Natural killer cell (primary cell): ENCODE data around the gene RBM44. TPM values are rescaled to one million over a fixed set of nuclear protein-coding genes. Genes with fewer than 3 reads are reported as not detected.
"Not testable (repeated sequence)": the region's sequence is repeated elsewhere in the genome, so short reads cannot be mapped to it uniquely, and the experiment has no call there.

Experiments used
- ATAC-seq, 3 donors: fragments of 150-1000 bp in 2 of 3; fragments of 200-7000 bp in 1 of 3; cut with Tn5 transposase; 1 replicate in 1 of 3; 2 replicates in 2 of 3; pipeline ENCODE4 v1.10.0; 2021; ENCODE audit warnings: mild to moderate bottlenecking in 2 of 3, moderate library complexity in 2 of 3
- DNase-seq, 2 donors: peaks; one replicate each; pipeline versions ENCODE4 v3.0.0 to v3.0.0-alpha.2; 2013 to 2021; ENCODE audit warnings: mixed read lengths in 1 of 2
- H3K27ac ChIP-seq: one replicate; pipeline ENCODE4 v1.5.1; 2013; ENCODE audit warnings: mild to moderate bottlenecking, low read length
- H3K27me3 ChIP-seq: one replicate; pipeline ENCODE4 v1.6.1; 2013; ENCODE audit warnings: low read length; ENCODE audit not compliant: control insufficient read depth, insufficient read depth
- H3K36me3 ChIP-seq: one replicate; pipeline ENCODE4 v1.6.1; 2013; ENCODE audit warnings: low read length; ENCODE audit not compliant: control insufficient read depth, insufficient read depth
- H3K4me1 ChIP-seq: one replicate; pipeline ENCODE4 v1.6.1; 2013; ENCODE audit warnings: low read length; ENCODE audit not compliant: control insufficient read depth, insufficient read depth
- H3K4me3 ChIP-seq: one replicate; pipeline ENCODE4 v1.5.1; 2013; ENCODE audit warnings: low read length
- H3K9me3 ChIP-seq: one replicate; pipeline ENCODE4 v1.6.1; 2013; ENCODE audit warnings: low read length; ENCODE audit not compliant: control insufficient read depth, insufficient read depth
- H3K27ac Mint-ChIP-seq, 2 donors: one replicate each; pipeline ENCODE4 v1.8.0; 2022; ENCODE audit warnings: mild to moderate bottlenecking in 2 of 2, mixed read lengths in 2 of 2, moderate library complexity in 1 of 2
- H3K27me3 Mint-ChIP-seq, 2 donors: one replicate each; pipeline ENCODE4 v1.8.0; 2022; ENCODE audit warnings: low read depth in 2 of 2, mixed read lengths in 2 of 2
- H3K36me3 Mint-ChIP-seq: one replicate; pipeline ENCODE4 v1.8.0; 2022; ENCODE audit warnings: mixed read lengths
- H3K4me1 Mint-ChIP-seq, 2 donors: one replicate each; pipeline ENCODE4 v1.8.0; 2022; ENCODE audit warnings: mixed read lengths in 2 of 2
- H3K4me3 Mint-ChIP-seq: one replicate; pipeline ENCODE4 v1.8.0; 2022; ENCODE audit warnings: mild to moderate bottlenecking, moderate library complexity, mixed read lengths
- H3K9me3 Mint-ChIP-seq, 2 donors: one replicate each; pipeline ENCODE4 v1.8.0; 2022; ENCODE audit warnings: mixed read lengths in 2 of 2
- CTCF ChIP-seq: fragments of 200-600 bp; IDR thresholded peaks from one replicate; pipeline ENCODE4 v1.8.0; 2022; ENCODE audit warnings: antibody characterized with exemption
- WGBS: methylation state at CpG from one replicate; pipeline ENCODE4 v1.1.7; 2013; ENCODE audit warnings: missing lambda C conversion rate; ENCODE audit not compliant: insufficient coverage; 5-methylcytosine and 5-hydroxymethylcytosine counted together
- intact Hi-C: fragments of 100-400 bp; cut with micrococcal nuclease; formaldehyde crosslinking; loops from one replicate; pipeline ENCODE4 v1.14.2; 2022
- total RNA-seq, 4 donors: library from RNA; stranded (reverse); fragments of 120-200 nt in 1 of 4; gene quantifications; one replicate each; pipeline versions ENCODE4 v1.2.3 to v1.2.4, GENCODE V29; 2013 to 2022

The RBM44 gene, protein sequence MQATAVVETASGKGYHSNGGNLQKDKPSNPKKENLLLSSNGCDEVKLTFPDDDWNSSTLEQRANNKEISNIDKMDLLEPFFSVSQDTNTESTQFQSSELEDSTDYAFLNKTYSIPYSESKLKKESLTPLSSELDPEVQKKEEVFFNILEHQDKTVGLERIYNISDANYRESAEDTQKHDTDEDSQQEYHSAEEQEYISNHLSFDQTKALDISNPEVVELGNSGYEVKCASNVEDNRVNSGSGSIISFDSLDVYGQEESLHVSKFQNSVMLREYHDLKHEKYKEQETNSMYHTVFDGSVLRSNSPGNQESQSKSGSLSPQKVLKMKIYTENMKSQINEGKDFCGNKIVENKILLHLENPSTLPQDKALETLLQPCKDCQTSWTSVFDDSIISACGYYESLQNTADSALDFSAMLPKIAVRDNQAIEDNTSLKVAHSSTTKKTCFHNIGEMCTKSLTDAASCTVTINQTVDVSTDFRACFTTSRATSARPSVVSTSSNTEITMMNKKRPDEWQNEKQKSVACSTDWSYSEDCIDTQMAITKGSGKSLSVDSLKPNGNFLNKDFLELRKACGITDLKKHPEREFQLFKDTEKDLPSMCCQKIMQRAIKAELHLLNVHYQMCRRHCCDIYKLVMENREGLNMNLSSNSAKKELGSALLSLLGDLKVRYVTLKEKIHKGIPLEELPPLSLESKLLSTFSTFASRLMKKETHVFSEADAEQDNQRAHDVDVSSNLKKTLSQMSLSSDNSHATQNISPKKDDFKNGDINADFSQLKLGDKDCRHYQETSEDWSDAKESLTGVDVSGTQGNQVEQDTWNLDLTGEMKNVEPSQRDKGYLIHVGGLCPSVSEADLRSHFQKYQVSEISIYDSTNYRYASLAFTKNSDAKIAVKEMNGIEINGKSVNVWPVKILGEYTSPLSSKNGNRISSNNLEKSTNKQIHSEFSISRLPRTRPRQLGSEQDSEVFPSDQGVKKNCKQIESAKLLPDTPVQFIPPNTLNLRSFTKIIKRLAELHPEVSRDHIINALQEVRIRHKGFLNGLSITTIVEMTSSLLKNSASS
- total RNA-seq: 1 to 10 TPM; 1.8 to 5.0 (median 2.9) TPM
- 2.9 TPM for total RNA-seq (2013)

DNA sequence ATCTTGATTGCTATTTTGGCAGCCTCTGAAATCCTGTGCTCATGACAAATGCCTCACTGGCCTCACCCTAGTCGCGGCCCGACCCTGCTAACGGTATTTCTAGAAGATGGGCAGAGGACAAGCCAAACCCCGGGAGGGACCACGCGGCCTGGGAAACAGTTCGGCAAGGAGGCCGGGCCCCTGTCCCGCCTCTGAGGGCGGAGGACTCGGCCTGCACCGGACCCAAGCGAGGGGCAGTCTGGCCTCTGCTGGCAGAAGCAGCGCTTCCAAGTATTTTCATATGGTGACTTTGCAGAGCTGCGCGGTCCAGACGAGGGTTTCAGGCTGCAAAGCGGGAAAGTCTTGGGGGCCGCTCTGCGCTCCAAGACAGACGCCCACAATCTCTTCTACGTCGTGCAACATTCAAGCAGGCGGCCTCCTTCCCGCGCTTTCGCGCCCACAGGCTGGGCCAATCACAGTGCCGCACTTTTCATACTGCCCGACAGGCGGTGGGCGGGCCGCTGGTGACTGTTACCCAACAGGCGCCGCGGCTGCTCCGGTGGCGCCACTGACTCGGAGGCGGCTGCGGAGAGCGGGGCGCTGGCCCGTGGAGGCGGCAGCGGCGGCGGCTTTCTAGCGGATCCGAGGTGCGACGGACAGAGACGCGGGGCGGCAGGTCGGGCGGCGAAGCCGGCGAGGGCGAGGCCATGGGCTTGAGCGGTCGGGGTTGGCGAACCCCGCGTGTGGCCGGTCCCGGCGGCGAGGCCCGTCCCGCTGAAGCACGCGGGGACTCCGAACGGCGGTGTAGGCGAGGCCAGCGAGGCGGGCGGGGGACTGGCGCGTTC is at the start of gene RBM44:
RBM44 (plus strand) TSS at position 544 of the 824 bp plus-strand sequence. CDS start 14,831 bp downstream, outside the sequence.
- Mint-ChIP-seq H3K27ac (no peak within 1 kb of the TSS), H3K36me3 (no peaks in the 10 kb centered on the region), H3K27me3 (no peaks in the 10 kb centered on the region), H3K4me3 (no peak within 1 kb of the TSS), H3K9me3 (no peaks in the 10 kb centered on the region), H3K4me1 (no peaks in the 10 kb centered on the region)
- Histone ChIP-seq H3K27me3 (no peaks in the 10 kb centered on the region), H3K27ac (no peak within 1 kb of the TSS), H3K9me3 (no peaks in the 10 kb centered on the region), H3K4me3 (no peak within 1 kb of the TSS), H3K36me3 (no peaks in the 10 kb centered on the region), H3K4me1 (no peaks in the 10 kb centered on the region)
- intact Hi-C loops: no loop called here
- DNase-seq: no peak
- ATAC-seq: no peak
- no peak for TF ChIP-seq CTCF
- 92% methylated on average over 84 of the region's 84 CpGs for WGBS

DNA sequence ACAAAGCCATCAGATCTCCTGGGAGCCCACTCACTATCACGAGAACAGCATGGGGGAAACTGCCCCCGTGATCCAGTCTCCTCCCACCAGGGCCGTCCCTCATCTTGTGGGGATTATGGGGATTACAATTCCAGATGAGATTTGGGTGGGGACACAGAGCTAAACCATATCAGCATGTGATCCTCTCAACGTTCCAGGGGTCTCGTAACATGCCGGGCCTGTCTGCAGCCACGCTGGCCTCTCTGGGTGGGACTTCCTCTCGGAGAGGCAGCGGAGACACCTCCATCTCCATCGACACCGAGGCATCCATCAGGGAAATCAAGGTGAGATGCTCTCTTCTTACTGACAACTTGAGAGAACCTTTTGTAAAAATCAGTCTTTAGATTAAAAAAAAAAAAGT is 49.6 kb upstream of the RBM44 start:
- no peak for TF ChIP-seq CTCF
- Mint-ChIP-seq H3K4me1 (peaks cover 24 to 26% of the 10 kb centered on the region in 2 donors), H3K27me3 (no peaks in the 10 kb centered on the region), H3K4me3 (no peak overlapping the region), H3K27ac (peak overlapping the region; percentile 4 to 61), H3K36me3 (peaks cover 37% of the 10 kb centered on the region), H3K9me3 (no peaks in the 10 kb centered on the region)
- ATAC-seq (no peak), DNase-seq (no peak)
- Histone ChIP-seq H3K36me3 (peaks cover 62% of the 10 kb centered on the region), H3K4me1 (peaks cover 19% of the 10 kb centered on the region), H3K4me3 (no peak overlapping the region), H3K27ac (no peak overlapping the region), H3K9me3 (no peaks in the 10 kb centered on the region), H3K27me3 (no peaks in the 10 kb centered on the region)
- WGBS: 99% methylated on average over 8 of the region's 11 CpGs
- intact Hi-C loops: no loop called here

DNA sequence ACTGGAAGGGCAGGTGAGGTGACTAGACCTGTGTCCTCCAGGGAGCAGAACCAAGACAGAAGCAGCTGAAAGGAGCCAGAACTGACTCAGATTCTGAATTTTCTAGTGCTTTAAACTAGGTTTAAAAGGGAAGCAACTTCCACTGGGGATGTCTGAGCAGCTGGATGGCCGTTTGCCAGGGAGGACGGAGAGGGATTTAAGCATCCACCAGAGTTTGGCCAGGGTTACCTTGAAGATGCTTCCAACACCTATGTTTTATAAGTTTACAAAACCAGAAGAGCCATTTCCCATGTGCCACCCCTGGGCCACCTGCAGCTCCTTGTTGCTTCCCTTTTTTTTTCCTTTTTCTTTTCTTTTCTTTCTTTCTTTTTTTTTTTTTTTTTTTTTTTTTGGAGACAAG is 48.6 kb upstream of the RBM44 start:
- H3K27ac Mint-ChIP-seq: peak overlapping the region; percentile 4 to 61
- H3K36me3 ChIP-seq: peaks cover 72% of the 10 kb centered on the region

GRCh38 chr2:237750441-237750840 is 48.1 kb upstream of the RBM44 start:
- H3K36me3 ChIP-seq: peaks cover 77% of the 10 kb centered on the region
- H3K27me3 ChIP-seq, H3K27me3 Mint-ChIP-seq, H3K9me3 ChIP-seq, H3K27ac ChIP-seq, DNase-seq, H3K4me3 ChIP-seq, H3K27ac Mint-ChIP-seq, H3K9me3 Mint-ChIP-seq, intact Hi-C loops, ATAC-seq, H3K4me3 Mint-ChIP-seq: not testable (repeated sequence)
- Mint-ChIP-seq H3K36me3 (peaks cover 42% of the 10 kb centered on the region), H3K4me1 (peaks cover 17 to 19% of the 10 kb centered on the region in 2 donors)
- peaks cover 14% of the 10 kb centered on the region for H3K4me1 ChIP-seq
- 97% methylated on average over 15 of the region's 15 CpGs for WGBS

More for the DNA sequence above, 48.6 kb upstream of the RBM44 start:
- H3K36me3 Mint-ChIP-seq: peaks cover 42% of the 10 kb centered on the region
- 91% methylated on average over 2 of the region's 2 CpGs for WGBS
- H3K27me3 ChIP-seq: no peaks in the 10 kb centered on the region
- no peak for TF ChIP-seq CTCF
- peaks cover 15% of the 10 kb centered on the region for H3K4me1 ChIP-seq
- no peak overlapping the region for H3K27ac ChIP-seq
- H3K4me3 ChIP-seq: no peak overlapping the region
- no peaks in the 10 kb centered on the region for H3K9me3 ChIP-seq
- intact Hi-C loops: no loop called here
- no peaks in the 10 kb centered on the region for H3K27me3 Mint-ChIP-seq
- no peak overlapping the region for H3K4me3 Mint-ChIP-seq
- H3K4me1 Mint-ChIP-seq: peaks cover 20 to 22% of the 10 kb centered on the region in 2 donors
- H3K9me3 Mint-ChIP-seq: no peaks in the 10 kb centered on the region
- DNase-seq (no peak), ATAC-seq (no peak)
